HL-60 (cell line): ENCODE data around the gene RTN4RL1.

Experiments
- CTCF ChIP-seq: IDR thresholded peaks from one replicate; pipeline ENCODE4 v1.5.1; 2011; ENCODE audit warnings: low read length, control low read depth, inconsistent platforms; ENCODE audit not compliant: insufficient read depth
- GABPA ChIP-seq: IDR thresholded peaks from 2 replicates; pipeline ENCODE4 v1.6.1; 2012; ENCODE audit warnings: low read depth
- POLR2AphosphoS5 ChIP-seq: IDR thresholded peaks from 2 replicates; pipeline ENCODE4 v1.6.1; 2012; ENCODE audit warnings: low read depth
- REST ChIP-seq: IDR thresholded peaks from 2 replicates; pipeline ENCODE4 v1.6.1; 2012; ENCODE audit warnings: low read depth; ENCODE audit not compliant: insufficient replicate concordance
- SPI1 ChIP-seq: IDR thresholded peaks from 2 replicates; pipeline ENCODE4 v1.6.1; 2012; ENCODE audit warnings: low read depth, mild to moderate bottlenecking, borderline replicate concordance

- no peak for TF ChIP-seq POLR2AphosphoS5
- TF ChIP-seq CTCF = no peak
- no peak for TF ChIP-seq GABPA
- TF ChIP-seq REST = no peak
- no peak for TF ChIP-seq SPI1
Measured at GRCh38 chr17:1947743-1948516, 77.2 kb downstream of the RTN4RL1 start.
